Large intestine (tissue), 3 donors: ENCODE results near the gene GCK. TPM values are rescaled to one million over a fixed set of nuclear protein-coding genes. Genes with fewer than 3 reads are reported as not detected.

Source experiments
- DNase-seq, 2 donors: peaks; one replicate each; pipeline versions ENCODE4 v3.0.0 to v3.0.0-alpha.2; 2013
- H3K27ac ChIP-seq: one replicate; pipeline ENCODE4 v1.5.1; 2013; ENCODE audit warnings: low read length
- H3K27me3 ChIP-seq: 2 replicates; pipeline ENCODE4 v1.6.1; 2013; ENCODE audit warnings: low read length; ENCODE audit not compliant: control insufficient read depth, insufficient read depth
- H3K36me3 ChIP-seq: 2 replicates; pipeline ENCODE4 v1.6.1; 2013; ENCODE audit warnings: low read length; ENCODE audit not compliant: control insufficient read depth, insufficient read depth
- H3K4me1 ChIP-seq: one replicate; pipeline ENCODE4 v1.6.1; 2013; ENCODE audit warnings: low read length; ENCODE audit not compliant: control insufficient read depth, insufficient read depth
- H3K4me3 ChIP-seq: one replicate; pipeline ENCODE4 v1.5.1; 2013; ENCODE audit warnings: low read length
- H3K9me3 ChIP-seq: one replicate; pipeline ENCODE4 v1.6.1; 2013; ENCODE audit warnings: mild to moderate bottlenecking, low read depth, low read length, moderate library complexity; ENCODE audit not compliant: control insufficient read depth
- WGBS: methylation state at CpG from one replicate; pipeline ENCODE4 v1.1.5; 2013; ENCODE audit warnings: low lambda C conversion rate; ENCODE audit not compliant: insufficient coverage; 5-methylcytosine and 5-hydroxymethylcytosine counted together
- polyA plus RNA-seq: library from polyadenylated mRNA; unstranded; fragments of 120-200 nt; gene quantifications from one replicate; pipeline ENCODE4 v1.2.1, GENCODE V29; 2013

GCK gene
- polyA plus RNA-seq, 1 donor = 2.3 TPM

DNA sequence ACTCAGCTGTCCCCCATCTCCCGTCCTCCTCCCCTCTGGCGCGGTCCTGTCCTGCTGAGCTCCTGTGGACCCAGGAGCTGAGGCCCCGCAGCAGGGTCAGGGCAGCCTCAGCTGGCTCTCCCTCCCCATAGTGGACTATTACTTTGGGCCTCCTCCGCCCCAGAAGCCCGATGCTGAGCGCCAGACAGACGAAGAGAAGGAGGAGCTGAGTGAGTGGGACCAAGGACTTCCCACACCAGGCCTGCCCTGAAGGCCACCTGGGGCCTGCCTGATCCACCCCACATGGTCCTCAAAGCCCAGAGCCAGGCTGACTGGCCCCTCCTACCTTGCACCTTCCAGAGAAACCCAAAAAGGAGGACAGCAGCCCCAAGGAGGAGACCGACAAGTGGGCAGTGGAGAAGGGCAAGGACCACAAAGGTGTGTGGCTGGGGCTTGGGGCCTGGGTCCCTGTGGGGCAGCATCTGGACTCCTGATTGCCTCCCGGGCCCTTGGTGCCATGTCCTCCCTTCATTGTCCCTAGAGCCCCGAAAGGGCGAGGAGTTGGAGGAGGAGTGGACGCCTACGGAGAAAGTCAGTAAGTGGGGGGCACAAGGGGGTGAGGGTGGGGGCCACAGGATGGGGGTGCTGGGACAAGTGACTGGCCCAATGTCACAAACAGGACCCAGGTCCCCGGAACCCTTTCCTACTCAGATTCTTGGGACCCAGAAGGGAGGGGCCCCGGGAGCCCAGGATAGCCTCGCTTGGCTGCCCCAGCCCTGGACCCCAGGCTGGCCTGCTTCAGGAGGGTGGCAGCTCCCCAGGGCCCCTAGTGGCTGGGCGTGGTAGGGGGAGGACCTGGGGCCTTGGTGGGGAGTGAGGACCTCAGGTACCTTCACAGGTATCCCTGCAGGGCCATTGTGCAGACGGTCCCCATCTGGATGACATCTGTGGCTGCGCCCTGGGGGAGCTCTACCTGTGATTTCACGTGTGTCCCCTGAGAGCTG, 80.2 kb downstream of the GCK start:
- peaks cover 12% of the 10 kb centered on the region for H3K36me3 ChIP-seq
- no CpG with 5 or more reads among the region's 21 CpGs for WGBS
- H3K27me3 ChIP-seq = peaks cover 30% of the 10 kb centered on the region
- no peaks in the 10 kb centered on the region for H3K4me1 ChIP-seq
- no peak overlapping the region for H3K27ac ChIP-seq
- peaks cover 7% of the 10 kb centered on the region for H3K9me3 ChIP-seq
- H3K4me3 ChIP-seq = no peak overlapping the region
- no peak for DNase-seq

- Histone ChIP-seq H3K27me3 (peaks cover 38% of the 10 kb centered on the region), H3K36me3 (peaks cover 9% of the 10 kb centered on the region), H3K4me3 (no peak overlapping the region), H3K27ac (no peak overlapping the region), H3K9me3 (peaks cover 3% of the 10 kb centered on the region), H3K4me1 (no peaks in the 10 kb centered on the region)
- no peak for DNase-seq
- no CpG with 5 or more reads among the region's 21 CpGs for WGBS
Measured at GRCh38 chr7:44107961-44108767, 81.1 kb downstream of the GCK start.

DNA sequence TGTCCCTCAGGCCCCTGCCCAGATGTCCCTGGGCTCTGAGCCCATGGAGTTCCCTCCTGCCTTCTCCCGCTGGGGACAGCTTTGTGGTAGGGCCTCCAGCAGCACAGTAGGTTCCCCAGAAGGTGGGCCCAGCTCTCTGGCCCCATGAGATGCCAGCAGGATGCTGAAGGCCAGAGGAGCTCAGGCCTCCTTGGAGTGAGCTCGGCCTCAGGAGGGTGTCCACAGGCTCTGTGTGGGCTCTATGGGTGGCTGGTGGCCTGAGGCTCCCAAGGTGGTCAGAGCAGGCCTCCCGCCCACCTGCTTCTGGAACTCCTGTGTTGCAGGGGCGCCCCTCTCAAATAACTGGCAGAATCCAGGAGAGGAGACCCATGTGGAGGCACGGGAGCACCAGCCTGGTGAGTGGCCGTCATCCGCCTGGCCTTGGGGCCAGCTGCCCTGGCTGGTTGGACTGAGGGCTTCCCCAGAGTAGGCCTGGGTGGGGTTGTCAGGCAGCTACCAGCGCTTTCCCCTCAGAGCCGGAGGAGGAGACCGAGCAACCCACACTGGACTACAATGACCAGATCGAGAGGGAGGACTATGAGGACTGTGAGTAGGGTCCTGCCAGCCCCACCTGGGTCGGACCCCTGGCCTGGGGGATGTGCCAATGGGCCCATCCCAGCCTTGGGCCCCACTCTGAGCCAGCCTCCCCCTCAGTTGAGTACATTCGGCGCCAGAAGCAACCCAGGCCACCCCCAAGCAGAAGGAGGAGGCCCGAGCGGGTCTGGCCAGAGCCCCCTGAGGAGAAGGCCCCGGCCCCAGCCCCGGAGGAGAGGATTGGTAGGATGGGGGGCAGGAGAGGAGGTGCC, 81.9 kb downstream of the GCK start:
- H3K27me3 ChIP-seq = peaks cover 41% of the 10 kb centered on the region
- no peaks in the 10 kb centered on the region for H3K4me1 ChIP-seq
- WGBS = no CpG with 5 or more reads among the region's 18 CpGs
- H3K4me3 ChIP-seq = no peak overlapping the region
- H3K36me3 ChIP-seq = peaks cover 9% of the 10 kb centered on the region
- DNase-seq = no peak
- peaks cover 3% of the 10 kb centered on the region for H3K9me3 ChIP-seq
- no peak overlapping the region for H3K27ac ChIP-seq

DNA sequence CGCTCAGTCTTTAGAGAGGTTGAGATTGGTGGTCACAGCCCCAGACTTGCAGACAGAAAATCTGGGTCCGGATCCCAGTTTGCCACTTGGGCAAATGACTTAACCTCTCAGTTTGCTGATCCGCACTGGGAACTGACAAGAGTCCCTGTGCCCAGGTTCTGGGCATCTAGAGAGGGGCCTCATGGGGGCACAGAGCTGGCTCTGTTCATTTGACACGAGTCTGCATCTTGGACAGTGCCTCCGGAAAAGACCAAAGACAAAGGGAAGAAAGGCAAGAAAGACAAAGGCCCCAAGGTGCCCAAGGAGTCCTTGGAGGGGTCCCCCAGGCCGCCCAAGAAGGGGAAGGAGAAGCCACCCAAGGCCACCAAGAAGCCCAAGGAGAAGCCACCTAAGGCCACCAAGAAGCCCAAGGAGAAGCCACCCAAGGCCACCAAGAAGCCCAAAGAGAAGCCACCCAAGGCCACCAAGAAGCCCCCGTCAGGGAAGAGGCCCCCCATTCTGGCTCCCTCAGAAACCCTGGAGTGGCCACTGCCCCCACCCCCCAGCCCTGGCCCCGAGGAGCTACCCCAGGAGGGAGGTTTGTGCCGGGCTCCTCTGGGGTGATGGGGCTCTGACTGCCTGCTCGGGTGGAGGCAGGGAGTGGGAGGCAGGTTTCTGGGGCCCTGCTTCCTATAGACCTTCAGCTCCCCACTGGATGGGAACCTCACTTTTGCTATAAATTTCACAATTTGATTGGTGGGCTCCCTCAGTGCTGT, 82.8 kb downstream of the GCK start:
- no peak for DNase-seq
- Histone ChIP-seq H3K27ac (no peak overlapping the region), H3K9me3 (peaks cover 3% of the 10 kb centered on the region), H3K27me3 (peaks cover 44% of the 10 kb centered on the region), H3K4me1 (no peaks in the 10 kb centered on the region), H3K36me3 (peaks cover 9% of the 10 kb centered on the region), H3K4me3 (no peak overlapping the region)
- no CpG with 5 or more reads among the region's 10 CpGs for WGBS

- Histone ChIP-seq H3K36me3 (peaks cover 9% of the 10 kb centered on the region), H3K27me3 (peaks cover 44% of the 10 kb centered on the region), H3K4me3 (no peak overlapping the region), H3K27ac (no peak overlapping the region), H3K4me1 (no peaks in the 10 kb centered on the region), H3K9me3 (peaks cover 3% of the 10 kb centered on the region)
- WGBS = no CpG with 5 or more reads among the region's 2 CpGs
- DNase-seq = no peak
Measured at GRCh38 chr7:44105832-44106231, 83.4 kb downstream of the GCK start.

DNA sequence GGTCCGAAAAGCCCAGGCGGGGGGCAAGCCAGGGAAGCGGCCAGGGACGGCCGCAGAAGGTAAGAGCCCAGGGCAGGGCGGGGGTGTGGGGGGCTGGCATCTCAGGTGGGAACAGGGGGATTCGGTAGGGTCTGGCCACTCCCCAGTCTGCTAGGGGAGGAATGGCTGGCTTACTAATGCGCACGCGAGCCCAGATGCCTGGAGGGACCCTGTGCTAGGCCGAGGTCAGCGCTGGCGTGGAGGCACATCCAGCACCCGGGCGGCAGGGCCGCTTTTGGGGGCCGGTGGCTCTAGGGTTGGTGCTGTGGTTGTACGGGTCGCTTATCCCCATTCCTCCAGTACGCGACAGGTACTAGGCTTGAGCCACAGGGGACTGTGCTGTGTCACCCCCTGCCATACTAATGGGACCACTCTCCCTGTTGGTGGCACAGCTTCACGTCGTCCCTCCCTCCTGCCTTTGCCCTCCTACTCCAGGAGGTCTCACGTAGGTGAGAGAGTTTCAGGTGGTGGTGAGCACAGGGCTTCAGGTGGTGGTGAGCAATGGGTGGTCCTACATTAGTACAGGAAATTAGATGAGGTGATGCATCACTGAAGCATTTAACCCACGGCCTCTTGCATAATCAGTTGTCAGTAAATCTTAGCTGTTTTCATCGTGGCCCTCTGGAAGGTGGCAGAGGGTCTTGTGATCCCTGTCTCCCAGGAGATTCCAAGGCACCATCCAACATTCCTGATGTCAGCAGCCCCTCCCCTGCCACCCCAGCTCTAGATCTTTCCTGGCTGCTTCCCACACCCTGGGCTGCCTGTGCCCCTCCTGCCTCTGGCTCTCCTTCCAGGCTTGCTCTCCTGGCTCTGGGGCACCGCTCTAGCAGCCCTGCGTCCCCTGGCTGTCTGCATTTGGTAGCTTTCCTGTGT, 84.1 kb downstream of the GCK start:
- Histone ChIP-seq H3K27me3 (peaks cover 44% of the 10 kb centered on the region), H3K4me3 (peak overlapping the region; percentile 42), H3K4me1 (no peaks in the 10 kb centered on the region), H3K9me3 (peaks cover 3% of the 10 kb centered on the region), H3K36me3 (peaks cover 9% of the 10 kb centered on the region), H3K27ac (peak overlapping the region; percentile 15)
- DNase-seq = no peak
- WGBS = no CpG with 5 or more reads among the region's 28 CpGs

DNA sequence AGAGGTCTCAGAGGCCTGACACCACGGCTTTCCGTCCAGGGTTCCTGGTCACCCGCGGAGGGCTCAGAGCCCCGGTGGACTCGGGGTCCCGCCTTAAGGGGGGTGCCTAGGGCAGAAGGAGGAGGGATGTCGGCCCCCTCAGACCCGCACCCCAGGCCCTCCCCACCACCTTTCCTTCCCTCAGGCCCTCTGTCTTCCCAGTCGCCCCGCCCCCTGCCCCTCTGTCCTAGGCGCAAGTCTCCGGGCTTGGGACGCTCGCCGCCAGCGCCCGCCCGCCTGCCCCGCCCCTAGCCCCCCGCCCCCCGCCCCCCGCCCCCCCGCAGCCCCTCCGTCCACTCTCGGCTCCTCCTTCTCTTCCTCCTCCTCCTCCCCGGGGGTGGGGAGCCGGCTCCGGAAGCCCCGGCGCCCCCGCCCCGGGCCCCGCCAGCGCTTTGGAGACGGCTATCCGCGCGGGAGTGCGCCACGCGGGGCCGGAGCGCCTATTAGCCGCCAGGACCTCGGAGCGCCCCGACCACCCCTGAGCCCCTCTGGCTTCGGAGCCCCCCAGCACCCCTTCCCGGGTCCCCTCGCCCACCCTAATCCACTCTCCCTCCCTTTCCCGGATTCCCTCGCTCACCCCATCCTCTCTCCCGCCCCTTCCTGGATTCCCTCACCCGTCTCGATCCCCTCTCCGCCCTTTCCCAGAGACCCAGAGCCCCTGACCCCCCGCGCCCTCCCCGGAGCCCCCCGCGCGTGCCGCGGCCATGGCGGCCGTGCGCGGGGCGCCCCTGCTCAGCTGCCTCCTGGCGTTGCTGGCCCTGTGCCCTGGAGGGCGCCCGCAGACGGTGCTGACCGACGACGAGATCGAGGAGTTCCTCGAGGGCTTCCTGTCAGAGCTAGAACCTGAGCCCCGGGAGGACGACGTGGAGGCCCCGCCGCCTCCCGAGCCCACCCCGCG, 85.0 kb downstream of the GCK start, which contains the start of gene AEBP1:
Gene AEBP1, plus strand, starts transcription at position 423 of the 937 bp plus-strand sequence. Its CDS starts 321 bp downstream, at position 744.
- peaks cover 7% of the 10 kb centered on the region for H3K36me3 ChIP-seq
- peak in 1 of 2 donors; percentile 29 for DNase-seq
- H3K9me3 ChIP-seq = peaks cover 3% of the 10 kb centered on the region
- peak within 1 kb of the TSS; percentile 42 for H3K4me3 ChIP-seq
- H3K4me1 ChIP-seq = no peaks in the 10 kb centered on the region
- peak within 1 kb of the TSS; percentile 15 for H3K27ac ChIP-seq
- no CpG with 5 or more reads among the region's 87 CpGs for WGBS
- peaks cover 44% of the 10 kb centered on the region for H3K27me3 ChIP-seq

DNA sequence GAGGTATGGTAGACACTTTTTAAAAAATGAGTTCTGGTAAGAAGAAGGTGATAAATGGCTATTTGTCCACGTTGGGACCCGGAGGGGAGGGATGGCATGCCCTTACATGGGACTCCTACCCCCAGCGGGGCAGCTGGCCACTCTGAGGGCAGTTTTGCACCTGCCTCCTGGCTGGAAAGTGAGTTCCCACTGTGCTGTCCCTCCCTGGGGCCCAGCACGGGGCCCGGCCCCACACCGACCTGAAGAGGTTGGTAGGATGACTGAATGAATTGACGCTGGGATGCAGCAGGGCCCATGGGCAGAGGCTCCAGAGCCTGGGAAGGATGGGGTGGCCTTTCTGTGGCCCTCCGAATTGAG, 85.7 kb downstream of the GCK start:
- WGBS = no CpG with 5 or more reads among the region's 8 CpGs
- no peaks in the 10 kb centered on the region for H3K4me1 ChIP-seq
- peaks cover 5% of the 10 kb centered on the region for H3K36me3 ChIP-seq
- peak overlapping the region; percentile 30 for H3K4me3 ChIP-seq
- DNase-seq = no peak
- peaks cover 44% of the 10 kb centered on the region for H3K27me3 ChIP-seq
- no peak overlapping the region for H3K27ac ChIP-seq
- H3K9me3 ChIP-seq = peaks cover 3% of the 10 kb centered on the region
